BJ (cell line): Measurements from ENCODE around the gene TNNT2. TPM values are rescaled to one million over a fixed set of nuclear protein-coding genes. Genes with fewer than 3 reads are reported as not detected.

Experiments
- CTCF ChIA-PET: fragments of 350-600 bp; formaldehyde crosslinking; extraction: SDS; loops from one replicate; lab custom pipeline; 2021; ENCODE audit warnings: antibody characterized with exemption, inconsistent platforms; lab: Yijun Ruan, JAX
- POLR2A ChIA-PET: fragments of 300-600 bp; sonication (Branson Sonifier 250); formaldehyde crosslinking; extraction: SDS; loops from one replicate; lab custom pipeline; 2021; ENCODE audit warnings: antibody characterized with exemption; lab: Charles Lee
- DNase-seq: peaks from one replicate; pipeline ENCODE4 v3.0.0-alpha.2; 2011; ENCODE audit warnings: low read depth
- H3K27me3 ChIP-seq: 2 replicates; pipeline ENCODE4 v1.6.0; 2011; ENCODE audit warnings: low read length; ENCODE audit not compliant: control insufficient read depth, insufficient read depth
- H3K36me3 ChIP-seq: 2 replicates; pipeline ENCODE4 v1.5.1; 2011; ENCODE audit warnings: low read length; ENCODE audit not compliant: control insufficient read depth, insufficient read depth
- H3K4me3 ChIP-seq: 2 replicates; pipeline ENCODE4 v1.5.1; 2011; ENCODE audit warnings: low read depth, mild to moderate bottlenecking, control low read depth, low read length
- CTCF ChIP-seq: IDR thresholded peaks from 2 replicates; pipeline ENCODE4 v1.5.1; 2011; ENCODE audit warnings: low read depth, mild to moderate bottlenecking, control low read depth, inconsistent platforms, low read length, moderate library complexity; ENCODE audit not compliant: insufficient read depth
- polyA plus RNA-seq: library from polyadenylated mRNA; depleted of rRNA; stranded (reverse); fragments of >200 nt; gene quantifications from 2 replicates; pipeline ENCODE4 v1.2.3, GENCODE V29; 2011

Gene TNNT2
- polyA plus RNA-seq, 1 experiment = not detected

DNA sequence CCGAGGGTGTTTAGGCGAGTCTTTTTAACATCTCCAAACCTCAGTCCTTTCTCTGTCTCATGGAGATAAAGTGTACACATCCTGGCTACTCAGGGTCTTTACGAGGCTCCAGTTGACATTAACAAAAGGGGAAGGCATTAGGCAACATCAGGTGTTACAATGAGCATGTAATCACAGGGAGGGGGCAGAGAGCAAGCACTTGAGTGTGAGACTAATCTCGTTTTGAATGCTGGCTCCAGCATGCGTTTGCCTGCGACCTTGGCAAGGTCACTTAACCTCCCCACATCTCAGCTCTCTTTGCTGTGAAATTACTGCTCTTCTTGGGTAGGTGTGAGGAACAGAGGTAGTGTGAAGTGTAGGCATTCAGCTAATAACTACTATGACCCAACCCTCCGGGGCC is 3.1 kb downstream of the TNNT2 start:
- Histone ChIP-seq H3K4me3 (no peak overlapping the region), H3K36me3 (no peaks in the 10 kb centered on the region), H3K27me3 (peaks cover 30% of the 10 kb centered on the region)
- no peak for TF ChIP-seq CTCF
- DNase-seq = no peak
- POLR2A ChIA-PET = no interaction called here
- CTCF ChIA-PET = interaction anchor here (0.7 to 5.5 kb wide), 4 partner anchors 11 to 120 kb away, joined by 3 to 41 read pairs (median 10); no protein-coding TSS in a partner anchor

- DNase-seq = no peak
- Histone ChIP-seq H3K4me3 (no peak overlapping the region), H3K36me3 (no peaks in the 10 kb centered on the region), H3K27me3 (peaks cover 31% of the 10 kb centered on the region)
- CTCF ChIA-PET = interaction anchor here (0.6 to 5.5 kb wide), 4 partner anchors 10 to 155 kb away, joined by 3 to 41 read pairs (median 10); no protein-coding TSS in a partner anchor
- no peak for TF ChIP-seq CTCF
- POLR2A ChIA-PET = no interaction called here
Measured at GRCh38 chr1:201371792-201372191, 5.7 kb downstream of the TNNT2 start.

- Histone ChIP-seq H3K4me3 (no peak overlapping the region), H3K36me3 (no peaks in the 10 kb centered on the region), H3K27me3 (peaks cover 32% of the 10 kb centered on the region)
- no peak for TF ChIP-seq CTCF
- POLR2A ChIA-PET = no interaction called here
- DNase-seq = no peak
- CTCF ChIA-PET = interaction anchor here (0.6 to 5.5 kb wide), 3 partner anchors 10 to 155 kb away, joined by 3 to 41 read pairs (median 17); no protein-coding TSS in a partner anchor
Measured at GRCh38 chr1:201371276-201371675, 6.2 kb downstream of the TNNT2 start.

DNA sequence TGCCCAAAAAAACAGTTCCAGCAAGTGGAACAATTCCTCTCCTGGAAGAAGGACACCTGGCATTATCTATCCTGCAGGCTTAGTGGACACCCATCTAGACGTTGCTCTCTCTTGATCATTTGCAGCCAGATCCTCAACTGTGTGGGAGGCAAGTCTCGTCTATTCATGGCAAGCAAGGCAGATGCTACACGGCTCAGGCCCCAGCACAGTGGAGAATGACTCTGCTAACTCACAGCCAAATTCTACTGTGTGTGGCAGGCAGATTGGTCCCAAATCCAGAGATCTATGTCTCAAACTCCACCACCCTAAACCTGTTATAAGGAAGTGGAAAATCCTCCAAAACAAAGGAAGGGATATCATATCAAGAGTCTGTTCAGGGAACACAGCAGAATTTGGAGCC is 7.0 kb downstream of the TNNT2 start:
- Histone ChIP-seq H3K36me3 (no peaks in the 10 kb centered on the region), H3K4me3 (no peak overlapping the region), H3K27me3 (peaks cover 27% of the 10 kb centered on the region)
- DNase-seq = no peak
- no peak for TF ChIP-seq CTCF
- ChIA-PET CTCF (interaction anchor here (2.4 kb wide), 1 partner anchor 9 kb away, joined by 17 read pairs; no protein-coding TSS in a partner anchor), POLR2A (no interaction called here)

GRCh38 chr1:201369209-201369608 is 8.3 kb downstream of the TNNT2 start:
- Histone ChIP-seq H3K4me3 (no peak overlapping the region), H3K36me3 (no peaks in the 10 kb centered on the region), H3K27me3 (peaks cover 22% of the 10 kb centered on the region)
- POLR2A ChIA-PET = no interaction called here
- TF ChIP-seq CTCF = no peak
- no peak for DNase-seq
- CTCF ChIA-PET = interaction anchor here (0.8 to 2.1 kb wide), 3 partner anchors 15 to 115 kb away, joined by 4 to 8 read pairs (median 4); no protein-coding TSS in a partner anchor
